ENCODE measurements around the gene IGSF21. TPM values are rescaled to one million over a fixed set of nuclear protein-coding genes. Genes with fewer than 3 reads are reported as not detected.

IGSF21 gene
- total and polyA plus RNA-seq, 10 of the 15 experiments (the other 5 are each of a cell fraction or from before 2014, with no cell fraction given) = 0.03 to 0.49 TPM; not detected in 8

DNA sequence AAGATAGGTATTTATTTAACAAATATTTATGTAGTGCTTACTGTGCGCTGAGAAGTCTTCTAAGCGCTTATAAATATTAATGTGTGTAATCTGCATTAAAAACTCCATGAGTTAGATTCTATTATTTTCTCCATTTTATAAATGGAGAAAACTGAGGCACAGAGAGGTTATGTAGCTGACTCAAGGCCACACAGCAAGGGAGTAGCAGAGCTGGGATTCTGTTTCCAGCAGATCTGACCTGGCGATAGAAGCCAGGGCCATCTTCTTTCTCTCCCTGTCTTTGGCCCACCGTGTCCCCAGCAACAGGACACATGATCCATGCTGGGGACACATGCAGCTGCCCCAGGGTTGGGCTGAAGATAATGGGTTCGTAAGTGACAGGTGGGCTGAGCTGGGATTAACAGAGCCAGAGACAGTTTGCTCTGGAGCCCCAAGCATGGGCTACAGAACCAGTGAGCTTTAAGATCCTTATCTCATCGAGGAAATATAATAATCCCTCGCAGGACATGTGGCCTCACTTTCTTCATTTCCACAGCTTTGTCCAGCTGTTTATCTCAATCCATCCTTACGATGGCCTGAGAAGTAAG lies 30.3 kb downstream of the IGSF21 start:
- CTCF ChIA-PET = no interaction called here
- no TSS peak for BruUV-seq (replicated peaks)
- no peaks in the 10 kb centered on the region; a peak in 1 of 4 replicates for H3K27me3 ChIP-seq (replicated peaks in 1 of 2; ENCODE audit: control insufficient read depth in 2 of 2, insufficient read depth in 2 of 2, low read length in 1 of 2)
- no peaks in the 10 kb centered on the region for H3K4me1 ChIP-seq (ENCODE audit: control insufficient read depth, insufficient read depth, low read length)
- no peak overlapping the region for H3K9ac ChIP-seq (ENCODE audit: control insufficient read depth, insufficient read depth, low read length)
- RAD21 ChIA-PET (ENCODE audit: unreplicated experiment) = no interaction called here
- no peak overlapping the region for H3K4me3 ChIP-seq
- no peak for ATAC-seq
- in situ Hi-C loops (cut with MboI) (no loop called here), intact Hi-C loops (cut with micrococcal nuclease; ENCODE audit: unreplicated experiment) (no loop called here)
- no peaks in the 10 kb centered on the region for H4K20me1 ChIP-seq (ENCODE audit: control insufficient read depth, insufficient read depth)
- POLR2A ChIA-PET = no interaction called here
- no peak for FAIRE-seq
- H3K27ac ChIP-seq (ENCODE audit: control insufficient read depth, insufficient read depth) = no peak overlapping the region
- no peak overlapping the region for H3K4me2 ChIP-seq (ENCODE audit: control insufficient read depth, insufficient read depth)
- no peaks in the 10 kb centered on the region for H3K79me2 ChIP-seq (ENCODE audit: control insufficient read depth, insufficient read depth, low read length)
- no peak for DNase-seq (ENCODE audit: low read depth, low spot score)
- 46% methylated on average over 8 of the region's 8 CpGs for WGBS (ENCODE audit: insufficient coverage, insufficient replicate concordance, low lambda C conversion rate, missing lambda C conversion rate)
- SMC1A ChIA-PET (ENCODE audit: uncharacterized antibody, unreplicated experiment) = no interaction called here
- no peak overlapping the region for H2AFZ ChIP-seq (ENCODE audit: control insufficient read depth, low read depth, low read length)
- H3K9me3 ChIP-seq (replicated peaks; ENCODE audit: control insufficient read depth, insufficient read depth, low read length) = no peaks in the 10 kb centered on the region
- TF ChIP-seq, protein P1, sequence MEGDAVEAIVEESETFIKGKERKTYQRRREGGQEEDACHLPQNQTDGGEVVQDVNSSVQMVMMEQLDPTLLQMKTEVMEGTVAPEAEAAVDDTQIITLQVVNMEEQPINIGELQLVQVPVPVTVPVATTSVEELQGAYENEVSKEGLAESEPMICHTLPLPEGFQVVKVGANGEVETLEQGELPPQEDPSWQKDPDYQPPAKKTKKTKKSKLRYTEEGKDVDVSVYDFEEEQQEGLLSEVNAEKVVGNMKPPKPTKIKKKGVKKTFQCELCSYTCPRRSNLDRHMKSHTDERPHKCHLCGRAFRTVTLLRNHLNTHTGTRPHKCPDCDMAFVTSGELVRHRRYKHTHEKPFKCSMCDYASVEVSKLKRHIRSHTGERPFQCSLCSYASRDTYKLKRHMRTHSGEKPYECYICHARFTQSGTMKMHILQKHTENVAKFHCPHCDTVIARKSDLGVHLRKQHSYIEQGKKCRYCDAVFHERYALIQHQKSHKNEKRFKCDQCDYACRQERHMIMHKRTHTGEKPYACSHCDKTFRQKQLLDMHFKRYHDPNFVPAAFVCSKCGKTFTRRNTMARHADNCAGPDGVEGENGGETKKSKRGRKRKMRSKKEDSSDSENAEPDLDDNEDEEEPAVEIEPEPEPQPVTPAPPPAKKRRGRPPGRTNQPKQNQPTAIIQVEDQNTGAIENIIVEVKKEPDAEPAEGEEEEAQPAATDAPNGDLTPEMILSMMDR (IDR thresholded peaks at IDR 0.05 in 2 of 3, conservative IDR thresholded peaks at IDR 0.05 in 1 of 3; ENCODE audit: control insufficient read depth in 2 of 3, extremely low read depth in 1 of 3, insufficient read depth in 1 of 3, low read depth in 3 of 3, low read length in 3 of 3) = no peak
- TF ChIP-seq TCF7 (IDR thresholded peaks at IDR 0.05; ENCODE audit: borderline replicate concordance) = no peak
- TF ChIP-seq GABPA (IDR thresholded peaks at IDR 0.05; ENCODE audit: low read depth) = no peak
- TF ChIP-seq NFIC (IDR thresholded peaks at IDR 0.05; ENCODE audit: low read depth, low read length) = no peak
- TF ChIP-seq, protein P2, sequence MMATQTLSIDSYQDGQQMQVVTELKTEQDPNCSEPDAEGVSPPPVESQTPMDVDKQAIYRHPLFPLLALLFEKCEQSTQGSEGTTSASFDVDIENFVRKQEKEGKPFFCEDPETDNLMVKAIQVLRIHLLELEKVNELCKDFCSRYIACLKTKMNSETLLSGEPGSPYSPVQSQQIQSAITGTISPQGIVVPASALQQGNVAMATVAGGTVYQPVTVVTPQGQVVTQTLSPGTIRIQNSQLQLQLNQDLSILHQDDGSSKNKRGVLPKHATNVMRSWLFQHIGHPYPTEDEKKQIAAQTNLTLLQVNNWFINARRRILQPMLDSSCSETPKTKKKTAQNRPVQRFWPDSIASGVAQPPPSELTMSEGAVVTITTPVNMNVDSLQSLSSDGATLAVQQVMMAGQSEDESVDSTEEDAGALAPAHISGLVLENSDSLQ (IDR thresholded peaks at IDR 0.05) = no peak
- no peak for TF ChIP-seq FOS (IDR thresholded peaks at IDR 0.05; ENCODE audit: borderline replicate concordance, extremely low read depth, insufficient read length)
- TF ChIP-seq TBL1XR1 (IDR thresholded peaks at IDR 0.05; ENCODE audit: low read depth, low read length) = no peak
- TF ChIP-seq PML (IDR thresholded peaks at IDR 0.05; ENCODE audit: low read length) = no peak
- TF ChIP-seq STAT1 (conservative IDR thresholded peaks at IDR 0.05) = no peak
- no peak for TF ChIP-seq EED (IDR thresholded peaks at IDR 0.05; ENCODE audit: low read depth)
- TF ChIP-seq ATF7 (IDR thresholded peaks at IDR 0.05; ENCODE audit: low read depth) = no peak
- no peak for TF ChIP-seq RUNX3 (IDR thresholded peaks at IDR 0.05; ENCODE audit: low read length)
- TF ChIP-seq CREB1 (IDR thresholded peaks at IDR 0.05; ENCODE audit: low read depth) = no peak
- no peak for TF ChIP-seq SPI1 (IDR thresholded peaks at IDR 0.05; ENCODE audit: borderline replicate concordance, insufficient read depth, low read depth, low read length)
- TF ChIP-seq NFXL1 (IDR thresholded peaks at IDR 0.05; ENCODE audit: borderline replicate concordance) = no peak
- no peaks in the 10 kb centered on the region for H3K36me3 ChIP-seq (ENCODE audit: control insufficient read depth in 2 of 2, insufficient read depth in 2 of 2, low read length in 1 of 2)

Data from GM12878 (cell line).